Tracheal epithelial cell (primary cell): ENCODE results near the gene SPDYE5. TPM values are rescaled to one million over a fixed set of nuclear protein-coding genes. Genes with fewer than 3 reads are reported as not detected.

Source experiments
- total RNA-seq: library from RNA; depleted of rRNA; stranded (reverse); fragments of >200 nt; gene quantifications from 2 replicates; pipeline ENCODE4 v1.2.1, GENCODE V29; 2014

Gene SPDYE5, protein sequence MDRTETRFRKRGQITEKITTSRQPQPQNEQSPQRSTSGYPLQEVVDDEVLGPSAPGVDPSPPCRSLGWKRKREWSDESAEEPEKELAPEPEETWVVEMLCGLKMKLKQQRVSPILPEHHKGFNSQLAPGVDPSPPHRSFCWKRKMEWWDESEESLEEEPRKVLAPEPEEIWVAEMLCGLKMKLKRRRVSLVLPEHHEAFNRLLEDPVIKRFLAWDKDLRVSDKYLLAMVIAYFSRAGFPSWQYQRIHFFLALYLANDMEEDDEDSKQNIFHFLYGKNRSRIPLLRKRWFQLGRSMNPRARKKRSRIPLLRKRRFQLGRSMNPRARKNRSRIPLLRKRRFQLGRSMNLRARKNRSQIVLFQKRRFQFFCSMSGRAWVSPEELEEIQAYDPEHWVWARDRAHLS
- total RNA-seq, result not detected in 2 replicates

DNA sequence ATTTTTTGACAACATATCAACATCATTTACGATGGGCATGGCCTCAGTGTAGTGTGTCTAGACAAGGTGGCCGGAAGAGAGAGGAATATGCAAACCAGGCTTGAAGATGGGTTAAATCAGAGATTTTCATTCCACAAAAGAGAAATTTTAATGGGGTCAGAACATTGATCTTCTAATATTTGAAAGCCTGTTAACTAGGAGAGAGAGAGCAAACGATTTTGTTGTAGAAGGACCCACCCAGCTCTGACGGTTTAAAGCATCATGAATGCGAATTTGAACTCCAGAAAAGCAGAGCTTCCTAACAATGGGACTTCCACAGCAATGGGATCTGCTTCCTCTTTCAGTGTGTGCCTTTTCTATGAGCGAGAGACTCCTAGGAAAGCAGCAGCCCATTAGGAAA is at the start of gene SPDYE5:
Gene SPDYE5 (plus strand): TSS at position 301 of the 400 bp plus-strand sequence. CDS start 1,728 bp downstream, outside the sequence.

DNA sequence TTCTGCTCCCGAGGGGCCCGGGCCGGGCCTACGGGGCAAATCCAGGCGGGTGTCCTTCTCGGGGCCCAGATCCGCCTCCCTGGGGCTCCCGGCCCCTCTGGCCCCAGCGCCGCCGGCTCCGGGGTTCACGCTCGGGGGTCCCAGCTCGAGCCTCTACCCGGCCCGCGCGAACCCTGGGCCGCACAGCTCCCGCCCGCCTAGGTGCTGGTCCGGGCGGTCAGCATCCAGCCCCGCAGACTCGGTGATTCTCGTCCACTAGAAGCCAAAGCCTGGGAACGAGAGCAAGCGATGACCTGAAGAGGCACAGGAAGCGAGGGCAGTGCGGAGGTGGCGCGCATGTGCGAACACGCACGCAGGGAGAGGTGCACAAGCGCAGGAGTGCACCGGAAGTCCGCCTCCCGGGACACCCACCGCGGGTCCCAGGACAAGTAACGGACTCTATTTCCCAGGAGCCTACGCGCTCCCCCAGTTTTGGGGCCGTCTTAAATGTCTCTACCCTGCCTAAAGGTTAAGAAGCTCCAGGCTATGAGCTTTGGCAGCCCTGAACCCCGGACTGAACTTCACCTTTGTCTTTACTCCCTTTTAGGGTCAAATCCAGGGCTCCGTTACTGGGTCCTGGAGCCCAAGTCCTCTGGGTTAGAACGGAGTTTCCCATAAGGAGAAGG is 6.0 kb upstream of the SPDYE5 start, which contains the start of gene POM121C:
Gene POM121C (minus strand): TSS at position 321 of the 665 bp plus-strand sequence. CDS start 44,803 bp downstream, outside the sequence.

Other genes with a start within 250 kb of the SPDYE5 start
- gene TRIM73, start 96.7 kb upstream of the SPDYE5 start, total RNA-seq, result 0.24 and 1.3 TPM in 2 replicates
- 6.5 and 9.6 TPM in 2 replicates for gene POM121C, start 6.0 kb upstream of the SPDYE5 start, total RNA-seq
- 3.6 and 5.8 TPM in 2 replicates for gene HIP1, start 246.6 kb downstream of the SPDYE5 start, total RNA-seq